ENCODE data around the gene SNX5. TPM values are rescaled to one million over a fixed set of nuclear protein-coding genes. Genes with fewer than 3 reads are reported as not detected.

The SNX5 gene
- total and polyA plus RNA-seq, 2 of the 13 experiments (the other 11 are each of a cell fraction or from before 2014, with no cell fraction given) = 664 to 1,040 TPM

DNA sequence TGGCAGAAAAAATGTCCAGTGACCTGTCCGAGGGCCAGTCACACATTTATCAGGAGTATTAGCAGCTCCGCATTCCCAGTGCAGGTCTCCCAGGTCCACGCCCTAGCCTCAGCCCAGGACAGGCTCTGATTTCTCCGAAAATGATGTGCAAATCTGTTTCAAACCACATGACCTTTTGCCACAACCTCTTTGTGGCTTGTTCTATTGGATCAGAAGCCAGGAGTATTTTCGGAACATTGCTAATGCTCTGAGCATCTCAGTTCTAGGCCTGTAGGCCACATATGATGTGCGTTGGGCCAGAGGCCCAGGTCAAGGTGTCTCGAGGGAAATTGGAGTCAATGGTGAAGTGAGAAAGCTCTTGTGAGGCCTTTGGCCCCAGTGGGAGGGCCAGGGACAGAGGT is 40.4 kb downstream of the SNX5 start:
- DNase-seq (ENCODE audit: low spot score) = no peak
- Histone ChIP-seq H3K4me1 (ENCODE audit: insufficient read depth, low read length) (peaks cover 37% of the 10 kb centered on the region), H2AFZ (ENCODE audit: low read length) (no peak overlapping the region), H3K9ac (ENCODE audit: insufficient read depth, low read depth, low read length) (no peak overlapping the region), H3K36me3 (replicated peaks in 1 of 2; ENCODE audit: control insufficient read depth in 1 of 2, insufficient read depth in 2 of 2, low read length in 2 of 2) (no peaks in the 10 kb centered on the region), H3K79me2 (ENCODE audit: insufficient read depth, low read length) (no peaks in the 10 kb centered on the region), H3K4me2 (ENCODE audit: low read depth, low read length) (no peak overlapping the region), H3K9me3 (ENCODE audit: low read length) (peaks cover 9% of the 10 kb centered on the region; the same call in 1 of the 2 replicates), H3K4me3 (replicated peaks in 1 of 3; ENCODE audit: insufficient read depth in 1 of 3, low read depth in 2 of 3, low read length in 3 of 3) (no peak overlapping the region), H3K27ac (ENCODE audit: extremely low read length, insufficient read depth, low read length) (no peak overlapping the region), H3K27me3 (ENCODE audit: control insufficient read depth in 1 of 2, insufficient read depth in 2 of 2, low read length in 2 of 2) (peaks cover 9 to 38% of the 10 kb centered on the region in 2 experiments; a peak in 4 of 5 replicates), H4K20me1 (ENCODE audit: insufficient read depth, low read length) (no peaks in the 10 kb centered on the region)
- no TSS peak for BruUV-seq (replicated peaks)
- ChIA-PET POLR2A (no interaction called here), CTCF (ENCODE audit: low intra/inter-chr PET ratio, low total read pairs) (no interaction called here)
- in situ Hi-C loops (cut with HindIII; ENCODE audit: extremely low pct_ligation_motif_present, low pct_unique_long_range_greater_than_20kb) (no loop called here), intact Hi-C loops (cut with micrococcal nuclease; ENCODE audit: unreplicated experiment) (no loop called here)
- TF ChIP-seq, protein P1, sequence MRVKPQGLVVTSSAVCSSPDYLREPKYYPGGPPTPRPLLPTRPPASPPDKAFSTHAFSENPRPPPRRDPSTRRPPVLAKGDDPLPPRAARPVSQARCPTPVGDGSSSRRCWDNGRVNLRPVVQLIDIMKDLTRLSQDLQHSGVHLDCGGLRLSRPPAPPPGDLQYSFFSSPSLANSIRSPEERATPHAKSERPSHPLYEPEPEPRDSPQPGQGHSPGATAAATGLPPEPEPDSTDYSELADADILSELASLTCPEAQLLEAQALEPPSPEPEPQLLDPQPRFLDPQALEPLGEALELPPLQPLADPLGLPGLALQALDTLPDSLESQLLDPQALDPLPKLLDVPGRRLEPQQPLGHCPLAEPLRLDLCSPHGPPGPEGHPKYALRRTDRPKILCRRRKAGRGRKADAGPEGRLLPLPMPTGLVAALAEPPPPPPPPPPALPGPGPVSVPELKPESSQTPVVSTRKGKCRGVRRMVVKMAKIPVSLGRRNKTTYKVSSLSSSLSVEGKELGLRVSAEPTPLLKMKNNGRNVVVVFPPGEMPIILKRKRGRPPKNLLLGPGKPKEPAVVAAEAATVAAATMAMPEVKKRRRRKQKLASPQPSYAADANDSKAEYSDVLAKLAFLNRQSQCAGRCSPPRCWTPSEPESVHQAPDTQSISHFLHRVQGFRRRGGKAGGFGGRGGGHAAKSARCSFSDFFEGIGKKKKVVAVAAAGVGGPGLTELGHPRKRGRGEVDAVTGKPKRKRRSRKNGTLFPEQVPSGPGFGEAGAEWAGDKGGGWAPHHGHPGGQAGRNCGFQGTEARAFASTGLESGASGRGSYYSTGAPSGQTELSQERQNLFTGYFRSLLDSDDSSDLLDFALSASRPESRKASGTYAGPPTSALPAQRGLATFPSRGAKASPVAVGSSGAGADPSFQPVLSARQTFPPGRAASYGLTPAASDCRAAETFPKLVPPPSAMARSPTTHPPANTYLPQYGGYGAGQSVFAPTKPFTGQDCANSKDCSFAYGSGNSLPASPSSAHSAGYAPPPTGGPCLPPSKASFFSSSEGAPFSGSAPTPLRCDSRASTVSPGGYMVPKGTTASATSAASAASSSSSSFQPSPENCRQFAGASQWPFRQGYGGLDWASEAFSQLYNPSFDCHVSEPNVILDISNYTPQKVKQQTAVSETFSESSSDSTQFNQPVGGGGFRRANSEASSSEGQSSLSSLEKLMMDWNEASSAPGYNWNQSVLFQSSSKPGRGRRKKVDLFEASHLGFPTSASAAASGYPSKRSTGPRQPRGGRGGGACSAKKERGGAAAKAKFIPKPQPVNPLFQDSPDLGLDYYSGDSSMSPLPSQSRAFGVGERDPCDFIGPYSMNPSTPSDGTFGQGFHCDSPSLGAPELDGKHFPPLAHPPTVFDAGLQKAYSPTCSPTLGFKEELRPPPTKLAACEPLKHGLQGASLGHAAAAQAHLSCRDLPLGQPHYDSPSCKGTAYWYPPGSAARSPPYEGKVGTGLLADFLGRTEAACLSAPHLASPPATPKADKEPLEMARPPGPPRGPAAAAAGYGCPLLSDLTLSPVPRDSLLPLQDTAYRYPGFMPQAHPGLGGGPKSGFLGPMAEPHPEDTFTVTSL (CRISPR knock-in tag; IDR thresholded peaks at IDR 0.05; ENCODE audit: borderline replicate concordance) = no peak
- TF ChIP-seq, protein P2, sequence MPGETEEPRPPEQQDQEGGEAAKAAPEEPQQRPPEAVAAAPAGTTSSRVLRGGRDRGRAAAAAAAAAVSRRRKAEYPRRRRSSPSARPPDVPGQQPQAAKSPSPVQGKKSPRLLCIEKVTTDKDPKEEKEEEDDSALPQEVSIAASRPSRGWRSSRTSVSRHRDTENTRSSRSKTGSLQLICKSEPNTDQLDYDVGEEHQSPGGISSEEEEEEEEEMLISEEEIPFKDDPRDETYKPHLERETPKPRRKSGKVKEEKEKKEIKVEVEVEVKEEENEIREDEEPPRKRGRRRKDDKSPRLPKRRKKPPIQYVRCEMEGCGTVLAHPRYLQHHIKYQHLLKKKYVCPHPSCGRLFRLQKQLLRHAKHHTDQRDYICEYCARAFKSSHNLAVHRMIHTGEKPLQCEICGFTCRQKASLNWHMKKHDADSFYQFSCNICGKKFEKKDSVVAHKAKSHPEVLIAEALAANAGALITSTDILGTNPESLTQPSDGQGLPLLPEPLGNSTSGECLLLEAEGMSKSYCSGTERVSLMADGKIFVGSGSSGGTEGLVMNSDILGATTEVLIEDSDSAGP (CRISPR knock-in tag; IDR thresholded peaks at IDR 0.05; ENCODE audit: borderline replicate concordance) = peak; percentile 15; the same call in 1 of the 2 replicates
- TF ChIP-seq PAX8 (CRISPR knock-in tag; IDR thresholded peaks at IDR 0.05; ENCODE audit: borderline replicate concordance) = no peak
- TF ChIP-seq ZNF75D (CRISPR knock-in tag; IDR thresholded peaks at IDR 0.05; ENCODE audit: borderline replicate concordance) = 0 out of 2 replicates have a peak, but pooled peaks have one; percentile 79
- WGBS (ENCODE audit: low lambda C conversion rate) = 50% methylated on average over 7 of the region's 7 CpGs
- FAIRE-seq = no peak
- ATAC-seq = no peak
